GM12874 (cell line): ENCODE measurements around the gene RAB25.

Source experiments
- CTCF ChIP-seq: IDR thresholded peaks from 2 replicates; pipeline ENCODE4 v1.5.1; 2011; ENCODE audit warnings: low read depth, mild to moderate bottlenecking, control low read depth, low read length, moderate library complexity; ENCODE audit not compliant: insufficient read depth

The RAB25 gene

GRCh38 chr1:156099282-156099681, 38.3 kb downstream of the RAB25 start:
- no peak for TF ChIP-seq CTCF

DNA sequence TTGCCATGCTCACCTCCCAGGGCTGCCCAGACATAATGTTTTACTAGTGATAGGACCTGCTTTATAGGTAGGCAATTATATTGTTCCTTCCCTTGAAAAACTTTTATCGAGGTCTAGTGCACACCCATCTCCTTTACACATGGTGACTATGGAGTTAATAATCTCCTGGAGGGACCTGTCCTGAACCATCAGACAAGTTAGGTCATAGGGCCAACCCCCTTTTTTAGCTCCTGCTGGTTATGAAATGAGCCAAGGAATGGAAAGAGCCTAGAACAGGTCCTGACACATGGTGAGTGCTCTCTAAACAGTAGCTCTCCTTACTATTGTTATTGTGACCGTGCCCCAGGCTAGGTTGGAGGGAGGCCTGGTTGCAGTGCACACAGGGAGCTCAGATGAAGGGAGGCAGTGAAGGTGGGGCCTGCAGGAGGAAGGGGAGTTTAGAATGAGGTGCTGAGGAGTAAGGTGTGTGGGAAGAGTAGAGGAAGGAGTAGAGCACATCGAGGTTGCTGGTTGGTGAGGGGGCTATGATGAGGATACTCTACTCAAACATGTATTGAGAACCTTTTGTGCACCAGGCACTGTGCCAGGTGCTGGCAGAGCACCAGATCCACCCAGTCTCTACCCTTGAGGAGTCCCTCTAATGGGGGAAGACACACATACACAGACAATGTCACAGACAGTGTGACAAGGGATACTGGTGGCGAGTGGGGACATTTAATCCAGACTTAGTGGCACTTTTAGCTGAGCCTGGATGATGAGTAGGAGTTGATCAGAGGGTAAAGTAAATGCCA, 39.4 kb downstream of the RAB25 start:
- no peak for TF ChIP-seq CTCF

DNA sequence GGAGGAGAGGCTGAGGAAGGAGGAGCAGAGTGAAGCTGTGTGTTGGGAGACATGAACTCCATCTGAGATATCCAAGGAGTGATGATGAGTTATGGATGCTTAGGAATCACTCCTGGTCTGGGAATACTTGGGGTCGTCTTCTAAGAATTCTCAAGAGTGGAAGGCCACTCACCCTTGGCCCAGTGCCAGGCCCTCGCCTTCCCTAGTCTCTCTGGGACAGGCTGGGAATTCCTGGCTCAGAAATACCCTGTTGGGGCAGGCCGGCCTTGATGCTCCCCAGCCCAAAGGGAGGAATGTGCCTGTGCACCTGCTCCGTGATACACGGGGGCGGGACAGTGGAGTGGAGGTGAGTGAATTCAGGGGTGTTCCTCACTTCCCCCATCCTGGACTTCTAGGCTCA, 40.9 kb downstream of the RAB25 start:
- no peak for TF ChIP-seq CTCF

DNA sequence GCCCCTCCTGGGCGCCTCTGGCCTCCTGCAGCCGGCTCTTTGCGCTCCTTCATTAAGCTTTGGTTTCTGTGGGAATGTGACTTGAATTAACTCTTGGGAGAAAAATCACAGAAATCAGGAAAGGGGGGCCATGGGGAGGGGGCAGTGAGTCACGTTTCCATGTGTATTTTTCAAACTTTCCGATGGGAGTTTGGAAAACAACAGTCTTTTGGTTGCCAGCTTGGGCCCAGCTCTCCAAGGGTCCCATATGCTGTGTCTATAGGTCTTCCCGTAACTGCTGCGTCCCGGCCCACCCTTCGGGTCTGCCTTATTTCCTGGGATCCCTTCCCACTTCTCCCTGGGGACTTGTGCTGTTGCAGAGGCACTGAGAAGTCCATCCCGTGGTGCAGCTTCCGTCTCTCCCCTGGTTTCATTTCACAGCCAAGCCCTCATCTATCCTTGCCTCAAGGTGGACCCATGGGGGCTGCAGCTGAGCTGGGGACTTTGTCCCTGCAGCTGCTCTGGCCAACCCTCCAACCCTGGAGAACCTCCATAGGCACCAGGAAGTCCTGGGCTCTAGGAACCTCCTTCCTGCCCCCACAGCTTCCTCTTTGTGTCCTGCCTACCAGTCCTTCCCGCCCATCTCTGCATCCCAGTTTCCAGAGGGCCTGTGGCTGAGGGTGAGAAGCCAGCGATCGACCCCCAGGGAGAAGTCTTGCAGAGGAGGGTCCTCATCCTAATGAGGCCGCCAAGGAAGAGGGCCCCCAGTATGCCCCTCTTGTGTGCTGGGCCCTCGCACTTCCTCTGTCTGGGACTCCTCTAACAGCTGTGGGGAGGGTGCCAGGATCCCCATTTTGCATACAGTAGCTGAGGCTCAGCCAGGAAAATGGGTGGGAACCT, 41.9 kb downstream of the RAB25 start:
- no peak for TF ChIP-seq CTCF

- no peak for TF ChIP-seq CTCF
Observed at GRCh38 chr1:156103521-156103947, 42.6 kb downstream of the RAB25 start.

GRCh38 chr1:156104065-156104810, 43.3 kb downstream of the RAB25 start:
- no peak for TF ChIP-seq CTCF
